Esophagus (tissue), 2 donors: ENCODE measurements around the gene ULK2. TPM values are rescaled to one million over a fixed set of nuclear protein-coding genes. Genes with fewer than 3 reads are reported as not detected.

Source experiments
- H3K27ac ChIP-seq, 2 donors: one replicate each; pipeline ENCODE4 v1.5.1; 2013; ENCODE audit warnings: low read depth in 2 of 2, mild to moderate bottlenecking in 2 of 2, inconsistent platforms in 1 of 2, low read length in 1 of 2, moderate library complexity in 1 of 2
- H3K27me3 ChIP-seq, 2 donors: one replicate each; pipeline ENCODE4 v1.6.1; 2013; ENCODE audit warnings: low read length in 2 of 2, control low read depth in 1 of 2, mild to moderate bottlenecking in 1 of 2; ENCODE audit not compliant: insufficient read depth in 2 of 2, control insufficient read depth in 1 of 2
- H3K36me3 ChIP-seq, 2 donors: one replicate each; pipeline ENCODE4 v1.6.1; 2013; ENCODE audit warnings: low read length in 1 of 2; ENCODE audit not compliant: control insufficient read depth in 2 of 2, insufficient read depth in 2 of 2
- H3K4me1 ChIP-seq, 2 donors: one replicate each; pipeline ENCODE4 v1.6.1; 2013; ENCODE audit warnings: low read length in 1 of 2; ENCODE audit not compliant: control insufficient read depth in 2 of 2, insufficient read depth in 2 of 2
- H3K4me3 ChIP-seq, 2 donors: one replicate each; pipeline ENCODE4 v1.5.1; 2013; ENCODE audit warnings: low read length in 2 of 2, mild to moderate bottlenecking in 2 of 2, low read depth in 1 of 2, moderate library complexity in 1 of 2
- H3K9me3 ChIP-seq, 2 donors: one replicate each; pipeline ENCODE4 v1.6.1; 2013; ENCODE audit warnings: mild to moderate bottlenecking in 2 of 2, low read depth in 1 of 2, low read length in 1 of 2, moderate library complexity in 1 of 2; ENCODE audit not compliant: control insufficient read depth in 2 of 2, insufficient read depth in 1 of 2
- WGBS, 2 donors: extraction: QIAGEN DNeasy Blood & Tissue Kit; methylation state at CpG; one replicate each; pipeline ENCODE4 v1.1.7; 2013; 5-methylcytosine and 5-hydroxymethylcytosine counted together
- polyA plus RNA-seq, 2 donors: library from polyadenylated mRNA; stranded (reverse); fragments of 200-250 nt; gene quantifications; one replicate each; pipeline ENCODE4 v1.2.3, GENCODE V29; 2013
- donor health status: healthy with polysubstance abuse.
- donor health status: Bipolar disorder and iron deficiency.

ULK2 gene
- polyA plus RNA-seq, 2 donors = 4.2 to 5.4 TPM

DNA sequence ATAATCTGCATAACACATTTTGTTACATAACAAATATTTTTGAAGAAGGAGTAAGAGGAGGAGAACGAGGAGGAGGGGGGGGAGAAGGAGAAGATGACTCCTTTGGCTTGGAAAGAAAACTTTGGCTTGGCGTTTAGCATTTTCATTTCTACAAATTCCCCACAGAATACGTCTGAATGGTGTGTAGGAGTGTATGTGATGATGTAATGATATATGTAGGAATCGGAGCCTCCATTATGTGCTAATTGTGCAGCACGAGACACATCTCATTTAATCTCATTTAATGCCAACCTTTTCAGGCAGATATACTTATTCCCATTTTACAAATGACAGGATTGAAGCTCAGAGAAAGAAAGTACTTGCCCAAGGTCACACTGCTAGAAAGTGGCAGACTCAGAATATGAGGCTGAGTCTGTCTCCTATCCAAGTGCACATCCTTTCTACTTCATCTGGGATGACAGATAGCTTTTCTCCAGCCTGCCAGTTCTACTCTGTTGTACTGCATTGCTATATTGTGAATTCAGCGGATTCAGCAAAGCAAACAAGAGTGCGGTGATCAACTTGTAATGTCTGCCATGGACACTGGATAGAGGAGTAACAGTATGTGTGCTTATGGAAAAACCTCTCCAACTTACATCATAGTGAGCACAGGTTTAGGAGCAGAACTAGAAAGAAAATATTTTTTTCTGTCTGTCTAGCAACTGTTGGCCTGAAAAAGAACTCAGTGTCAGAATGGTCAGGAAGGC lies 140.9 kb downstream of the ULK2 start:
- Histone ChIP-seq H3K4me3 (no peak overlapping the region), H3K36me3 (no peaks in the 10 kb centered on the region), H3K27ac (peak overlapping the region; percentile 97 to 99), H3K4me1 (peaks cover 3 to 22% of the 10 kb centered on the region in 2 donors), H3K27me3 (no peaks in the 10 kb centered on the region), H3K9me3 (no peaks in the 10 kb centered on the region)
- WGBS, 2 donors = 52 to 63% methylated on average over 7 of the region's 7 CpGs

DNA sequence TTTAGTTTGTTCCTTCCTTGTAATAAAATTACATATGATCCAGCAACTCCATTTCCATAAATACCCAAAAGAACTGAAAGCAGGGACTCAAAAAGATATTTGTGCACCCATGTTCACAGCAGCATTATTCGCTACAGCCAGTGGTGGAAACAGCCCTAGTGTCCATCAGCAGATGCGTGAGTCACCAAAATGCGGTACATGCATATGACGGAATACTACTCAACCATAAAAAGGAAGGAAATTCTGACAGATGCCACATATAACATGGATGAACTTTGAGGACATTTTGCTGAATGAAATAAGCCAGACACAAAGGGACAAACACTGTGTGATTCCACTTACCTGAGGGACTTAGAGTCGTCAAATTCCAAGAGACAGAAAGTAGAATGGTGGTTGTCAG lies 142.2 kb downstream of the ULK2 start:
- H3K9me3 ChIP-seq = no peaks in the 10 kb centered on the region
- no peak overlapping the region for H3K4me3 ChIP-seq
- peaks cover 9 to 28% of the 10 kb centered on the region in 2 donors for H3K4me1 ChIP-seq
- peak overlapping the region in 1 of 2 donors; percentile 42 for H3K27ac ChIP-seq
- H3K36me3 ChIP-seq = no peaks in the 10 kb centered on the region
- no peaks in the 10 kb centered on the region for H3K27me3 ChIP-seq
- 90 to 94% methylated on average over 5 of the region's 5 CpGs for WGBS, 2 donors

DNA sequence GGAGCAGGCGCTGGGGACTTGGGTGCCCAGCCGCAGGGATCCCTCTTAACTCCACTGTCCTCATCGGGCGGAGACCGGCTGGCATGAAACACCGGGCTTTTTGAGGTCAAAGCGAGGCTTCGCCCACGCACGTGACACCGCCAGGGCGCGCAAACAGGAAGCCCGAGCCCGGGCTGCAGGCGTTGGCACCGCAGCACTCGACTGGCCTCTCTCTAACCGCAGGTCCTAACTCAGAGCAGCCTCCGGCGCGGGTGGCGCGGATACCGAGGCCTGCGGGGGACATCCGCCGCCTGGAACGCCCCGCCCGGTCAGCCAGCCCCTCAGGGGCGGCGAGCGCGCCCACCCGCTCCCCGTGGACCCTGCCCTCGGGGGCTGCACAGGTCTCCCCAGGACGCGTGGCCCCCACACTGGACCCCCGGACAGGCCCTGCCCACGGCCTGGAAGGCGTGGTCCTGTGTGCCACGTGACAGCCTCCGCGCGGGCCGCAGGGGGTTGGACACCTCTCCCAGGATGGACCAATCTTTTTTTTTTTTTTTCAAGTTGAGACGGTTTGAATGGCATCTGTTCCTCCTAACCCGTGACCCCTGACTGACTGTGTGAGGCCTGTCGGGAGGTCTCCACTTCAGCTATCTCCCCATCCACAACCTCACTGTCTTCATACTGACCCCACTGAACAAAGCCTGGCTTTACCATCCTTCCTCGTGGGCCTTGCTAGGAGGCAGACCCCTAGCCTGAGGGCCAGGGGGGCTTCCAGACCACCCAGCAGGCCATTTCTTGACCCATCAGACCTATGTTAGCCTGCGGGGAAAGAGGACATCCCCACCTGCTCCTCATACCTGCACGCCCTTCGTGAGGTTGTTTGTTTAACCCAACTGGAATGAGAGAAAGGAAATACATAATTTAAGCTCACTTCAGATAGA lies 143.0 kb downstream of the ULK2 start:
- Histone ChIP-seq H3K9me3 (no peaks in the 10 kb centered on the region), H3K36me3 (no peaks in the 10 kb centered on the region), H3K27me3 (no peaks in the 10 kb centered on the region), H3K4me1 (peaks cover 11 to 36% of the 10 kb centered on the region in 2 donors), H3K4me3 (peak overlapping the region; percentile 13 to 44), H3K27ac (peak overlapping the region; percentile 81 to 95)
- 24 to 30% methylated on average over 54 to 55 of the region's 55 CpGs for WGBS, 2 donors

DNA sequence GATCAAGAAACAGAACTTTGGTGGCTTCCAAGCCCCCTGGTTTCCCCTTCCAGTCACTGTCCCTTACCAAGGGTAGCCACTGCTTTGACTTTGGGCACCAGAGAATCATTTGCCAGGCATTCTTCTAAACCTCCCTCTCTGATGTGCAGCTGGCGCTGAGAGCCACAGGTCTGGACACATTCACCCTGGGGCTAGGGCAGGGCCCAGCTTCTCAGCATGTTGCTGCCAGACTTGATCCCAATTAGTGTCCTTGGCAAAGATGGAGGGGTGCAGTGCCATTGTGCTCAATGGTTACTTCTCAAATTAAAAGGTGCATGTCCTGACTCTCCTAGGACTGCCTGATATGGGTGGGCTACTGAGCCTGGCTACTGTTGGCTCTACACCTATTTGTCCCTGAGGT lies 143.8 kb downstream of the ULK2 start:
- no peak overlapping the region for H3K4me3 ChIP-seq
- H3K4me1 ChIP-seq = peaks cover 14 to 39% of the 10 kb centered on the region in 2 donors
- WGBS, 2 donors = 63 to 80% methylated on average over 1 of the region's 1 CpG
- no peaks in the 10 kb centered on the region for H3K36me3 ChIP-seq
- H3K9me3 ChIP-seq = no peaks in the 10 kb centered on the region
- H3K27ac ChIP-seq = peak overlapping the region; percentile 81 to 95
- no peaks in the 10 kb centered on the region for H3K27me3 ChIP-seq

Other genes starting within 250 kb of the ULK2 start
- gene ALDH3A2, start 219.2 kb downstream of the ULK2 start, polyA plus RNA-seq = 100 to 1,000 TPM in 1 of 2 donors, 10 to 100 TPM in 1; 77.3 to 106 TPM
- 1 to 10 TPM; 1.1 to 2.7 TPM for gene SLC47A2, start 151.4 kb downstream of the ULK2 start, polyA plus RNA-seq
- gene ALDH3A1, start 119.6 kb downstream of the ULK2 start, polyA plus RNA-seq = 100 to 1,000 TPM; 202 to 673 TPM
- 1 to 10 TPM; 5.5 to 6.2 TPM for gene AKAP10, start 109.9 kb upstream of the ULK2 start, polyA plus RNA-seq
- 10 to 100 TPM in 1 of 2 donors, 1 to 10 TPM in 1; 7.4 to 19.8 TPM for gene SPECC1, start 141.4 kb upstream of the ULK2 start, polyA plus RNA-seq